Mesendoderm (in vitro differentiated cells): ENCODE measurements around the gene TMEM171.

ENCODE experiments used
- DNase-seq: peaks from one replicate; pipeline ENCODE4 v3.0.0; 2013
- H2AK5ac ChIP-seq: 2 replicates; pipeline ENCODE4 v1.6.1; 2013; ENCODE audit warnings: low read length, inconsistent platforms
- H2BK120ac ChIP-seq: 2 replicates; pipeline ENCODE4 v1.6.1; 2013; ENCODE audit warnings: low read depth, mild to moderate bottlenecking, low read length, moderate library complexity, mixed read lengths
- H2BK15ac ChIP-seq: replicated peaks from 2 replicates; pipeline ENCODE4 v1.6.1; 2013; ENCODE audit warnings: low read depth, mild to moderate bottlenecking, moderate library complexity
- H2BK5ac ChIP-seq: 2 replicates; pipeline ENCODE4 v1.6.1; 2013; ENCODE audit warnings: low read length, inconsistent platforms
- H3K18ac ChIP-seq: 2 replicates; pipeline ENCODE4 v1.6.1; 2013; ENCODE audit warnings: mild to moderate bottlenecking, low read length, mixed read lengths
- H3K23ac ChIP-seq: one replicate; pipeline ENCODE4 v1.6.1; 2013; ENCODE audit warnings: low read length
- H3K27ac ChIP-seq: 2 replicates; pipeline ENCODE4 v1.5.1; 2013; ENCODE audit warnings: low read depth, mild to moderate bottlenecking, inconsistent platforms, low read length, moderate library complexity
- H3K27me3 ChIP-seq: 2 replicates; pipeline ENCODE4 v1.6.1; 2013; ENCODE audit warnings: low read length, control low read depth, mild to moderate bottlenecking, inconsistent platforms; ENCODE audit not compliant: insufficient read depth, poor library complexity
- H3K36me3 ChIP-seq: 2 replicates; pipeline ENCODE4 v1.6.1; 2013; ENCODE audit warnings: low read length, inconsistent platforms; ENCODE audit not compliant: control insufficient read depth, insufficient read depth
- H3K4ac ChIP-seq: one replicate; pipeline ENCODE4 v1.6.1; 2013; ENCODE audit warnings: low read depth, mild to moderate bottlenecking, low read length, moderate library complexity
- H3K4me1 ChIP-seq: 2 replicates; pipeline ENCODE4 v1.6.1; 2013; ENCODE audit warnings: low read depth, low read length, inconsistent platforms; ENCODE audit not compliant: control insufficient read depth
- H3K4me2 ChIP-seq: 2 replicates; pipeline ENCODE4 v1.6.1; 2013; ENCODE audit warnings: low read length
- H3K4me3 ChIP-seq: 2 replicates; pipeline ENCODE4 v1.5.1; 2013; ENCODE audit warnings: mild to moderate bottlenecking, low read length
- H3K56ac ChIP-seq: one replicate; pipeline ENCODE4 v1.6.1; 2013; ENCODE audit warnings: low read length
- H3K79me1 ChIP-seq: 2 replicates; pipeline ENCODE4 v1.6.1; 2013; ENCODE audit warnings: low read length, inconsistent platforms
- H3K79me2 ChIP-seq: 2 replicates; pipeline ENCODE4 v1.6.1; 2013; ENCODE audit warnings: mild to moderate bottlenecking, low read length; ENCODE audit not compliant: control insufficient read depth, insufficient read depth
- H3K9ac ChIP-seq: 2 replicates; pipeline ENCODE4 v1.6.1; 2013; ENCODE audit warnings: low read length, inconsistent platforms
- H4K5ac ChIP-seq: one replicate; pipeline ENCODE4 v1.6.1; 2013; ENCODE audit warnings: low read length
- H4K8ac ChIP-seq: one replicate; pipeline ENCODE4 v1.6.1; 2013; ENCODE audit warnings: low read depth, mild to moderate bottlenecking, control low read depth, low read length, moderate library complexity
- WGBS: extraction: QIAGEN DNeasy Blood & Tissue Kit; methylation state at CpG from one replicate; pipeline ENCODE4 v1.1.7; 2013; ENCODE audit warnings: low lambda C conversion rate, missing lambda C conversion rate; ENCODE audit not compliant: insufficient coverage; ENCODE audit errors: extremely low coverage; 5-methylcytosine and 5-hydroxymethylcytosine counted together

The TMEM171 gene

GRCh38 chr5:73179730-73180129 is 59.4 kb downstream of the TMEM171 start:
- H3K4ac ChIP-seq: no peak overlapping the region
- WGBS: no CpG with 5 or more reads among the region's 3 CpGs
- H2BK120ac ChIP-seq: no peak overlapping the region
- no peak overlapping the region for H4K5ac ChIP-seq
- no peak overlapping the region for H3K27ac ChIP-seq
- H3K9ac ChIP-seq: no peak overlapping the region
- no peak overlapping the region for H2BK5ac ChIP-seq
- H3K4me1 ChIP-seq: no peaks in the 10 kb centered on the region
- no peak overlapping the region for H3K4me3 ChIP-seq
- H3K36me3 ChIP-seq: no peaks in the 10 kb centered on the region
- H3K79me2 ChIP-seq: no peaks in the 10 kb centered on the region
- H2AK5ac ChIP-seq: no peak overlapping the region
- DNase-seq: no peak
- no peak overlapping the region for H3K4me2 ChIP-seq
- no peak overlapping the region for H2BK15ac ChIP-seq
- H3K79me1 ChIP-seq: no peaks in the 10 kb centered on the region
- no peak overlapping the region for H3K56ac ChIP-seq
- H3K23ac ChIP-seq: no peak overlapping the region
- no peaks in the 10 kb centered on the region for H3K27me3 ChIP-seq
- no peak overlapping the region for H4K8ac ChIP-seq
- no peak overlapping the region for H3K18ac ChIP-seq

DNA sequence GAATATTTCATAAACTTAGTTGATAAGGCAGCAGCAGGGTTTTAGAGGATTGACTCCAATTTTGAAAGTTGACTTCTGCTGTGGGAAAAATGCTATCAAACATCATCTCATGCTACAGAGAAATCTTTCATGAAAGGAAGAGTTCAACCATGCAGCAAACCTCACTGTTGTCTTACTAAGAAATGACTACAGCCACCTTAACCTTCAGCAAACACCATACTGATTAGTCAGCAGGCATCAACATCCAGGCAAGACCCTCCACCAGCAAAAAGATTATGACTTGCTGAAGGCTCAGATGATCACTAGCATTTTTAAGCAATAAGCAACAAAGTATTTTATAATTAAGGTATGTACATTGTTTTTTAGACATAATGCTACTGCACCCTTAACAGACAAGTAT is 60.2 kb downstream of the TMEM171 start:
- Histone ChIP-seq H3K23ac (no peak overlapping the region), H4K5ac (no peak overlapping the region)

More for the DNA sequence above, 60.2 kb downstream of the TMEM171 start:
- no peaks in the 10 kb centered on the region for H3K79me2 ChIP-seq
- no peak overlapping the region for H2BK15ac ChIP-seq
- no peak overlapping the region for H3K4me2 ChIP-seq
- no peak overlapping the region for H2BK5ac ChIP-seq
- H2AK5ac ChIP-seq: no peak overlapping the region
- no peak overlapping the region for H3K9ac ChIP-seq
- H2BK120ac ChIP-seq: no peak overlapping the region
- H3K27me3 ChIP-seq: no peaks in the 10 kb centered on the region
- H3K27ac ChIP-seq: no peak overlapping the region
- H3K4me1 ChIP-seq: no peaks in the 10 kb centered on the region
- no peak overlapping the region for H3K18ac ChIP-seq
- no peak overlapping the region for H3K4ac ChIP-seq
- H3K36me3 ChIP-seq: no peaks in the 10 kb centered on the region
- H3K56ac ChIP-seq: no peak overlapping the region
- H3K4me3 ChIP-seq: no peak overlapping the region
- DNase-seq: no peak
- H4K8ac ChIP-seq: no peak overlapping the region
- H3K79me1 ChIP-seq: no peaks in the 10 kb centered on the region
